NCI-H1436 (cell line): ENCODE results near the gene ATF2.

Experiments
- DNase-seq: peaks from one replicate; lab custom pipeline; 2025; lab: John Stamatoyannopoulos, UW

ATF2 gene

GRCh38 chr2:175167792-175168563, at the start of gene ATF2:
ATF2 (minus strand) TSS chr2:175168203; CDS start chr2:175136443, 31,760 bp downstream.
- DNase-seq: peak; percentile 99

DNA sequence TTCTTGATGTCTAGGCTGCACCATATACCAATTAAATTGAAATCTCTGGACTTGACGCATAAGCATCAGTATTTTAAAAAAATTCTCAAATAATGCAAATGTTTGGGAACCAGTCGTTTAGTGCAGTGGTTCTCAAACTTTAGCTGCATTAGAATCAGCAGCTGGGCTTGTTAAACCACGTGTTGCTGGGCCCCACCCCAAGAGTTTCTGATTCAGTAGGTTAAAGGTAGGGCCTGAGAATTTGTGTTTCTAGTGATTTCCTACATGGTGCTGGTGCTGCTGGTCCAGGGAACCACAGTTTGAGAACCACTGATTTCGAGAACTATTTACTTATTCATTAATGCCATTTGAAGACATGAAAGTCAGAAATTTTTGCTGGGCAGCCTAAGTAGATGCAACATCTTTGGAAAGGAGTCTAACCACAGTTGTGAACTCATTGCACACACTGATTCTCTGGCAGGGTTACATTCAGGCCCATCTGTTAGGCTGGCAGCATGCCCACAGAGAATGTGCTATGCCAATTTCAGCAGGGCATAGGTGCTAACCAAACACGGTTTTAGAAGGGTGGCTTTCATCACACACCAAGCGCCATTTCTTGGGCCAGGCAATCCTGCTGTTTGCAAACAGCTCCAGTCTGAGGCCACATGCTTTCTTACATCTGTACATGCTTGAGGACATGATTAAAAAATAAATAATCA, 39.9 kb upstream of the ATF2 start:
- no peak for DNase-seq

DNA sequence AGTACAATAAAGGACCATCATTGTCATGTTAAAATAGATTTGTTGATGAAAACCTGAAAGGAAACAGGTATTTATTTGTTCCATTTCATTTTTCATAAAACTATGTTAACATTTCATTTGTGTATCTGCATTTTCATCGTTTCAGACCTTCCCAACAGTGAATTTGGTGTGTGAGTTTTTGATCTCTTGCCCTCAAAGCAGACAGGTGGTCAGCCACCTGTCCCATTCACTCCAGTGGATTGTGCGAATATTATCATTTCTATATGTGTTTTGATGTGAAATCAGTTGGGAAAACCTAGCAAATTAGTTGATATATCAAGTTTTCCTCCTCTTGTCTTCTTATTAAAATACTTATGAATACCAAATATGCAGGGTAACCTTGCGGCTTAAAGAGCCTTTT, 38.9 kb upstream of the ATF2 start:
- DNase-seq: no peak

DNA sequence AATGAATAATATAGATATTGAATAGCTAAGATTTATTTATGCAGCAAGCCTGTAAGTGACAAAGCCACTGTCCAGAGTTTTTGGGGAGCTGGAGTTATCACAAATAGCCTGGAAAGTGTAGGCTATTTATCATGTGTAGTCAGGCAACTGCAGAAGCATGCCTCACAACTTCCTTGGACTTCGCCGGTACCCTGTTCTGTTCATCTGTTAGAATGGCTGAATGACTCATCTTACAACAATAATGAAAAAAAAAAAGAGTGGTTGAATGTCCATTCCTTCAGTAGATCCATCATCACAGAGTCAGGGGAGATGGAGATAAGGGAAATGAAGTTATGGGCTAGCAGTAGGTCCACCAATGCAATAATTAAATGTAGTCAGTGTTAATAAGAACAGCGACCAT, 37.5 kb upstream of the ATF2 start:
- DNase-seq: no peak

- peak; percentile 41 for DNase-seq
These were observed 35.9 kb upstream of the ATF2 start for GRCh38 chr2:175203621-175204496.

DNA sequence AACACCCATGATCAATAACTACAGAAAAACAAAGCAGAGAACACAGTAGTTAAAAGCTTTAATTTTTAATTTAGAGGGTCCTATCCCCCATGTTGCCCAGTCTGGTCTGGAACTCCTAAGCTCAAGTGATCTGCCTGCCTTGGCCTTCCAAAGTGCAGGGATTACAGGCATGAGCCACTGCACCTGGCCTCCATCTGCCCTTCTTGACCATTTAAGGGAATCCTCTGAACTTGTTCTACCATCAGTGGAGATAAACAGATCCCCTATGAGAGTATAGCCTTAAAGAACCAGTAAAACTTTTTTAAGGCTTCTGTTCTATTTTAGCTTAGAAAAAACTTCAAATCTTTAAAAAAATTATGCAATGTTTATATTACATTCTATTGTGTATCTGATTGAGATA, 27.0 kb upstream of the ATF2 start:
- no peak for DNase-seq

GRCh38 chr2:175188761-175189160, 20.8 kb upstream of the ATF2 start:
- DNase-seq: no peak

DNA sequence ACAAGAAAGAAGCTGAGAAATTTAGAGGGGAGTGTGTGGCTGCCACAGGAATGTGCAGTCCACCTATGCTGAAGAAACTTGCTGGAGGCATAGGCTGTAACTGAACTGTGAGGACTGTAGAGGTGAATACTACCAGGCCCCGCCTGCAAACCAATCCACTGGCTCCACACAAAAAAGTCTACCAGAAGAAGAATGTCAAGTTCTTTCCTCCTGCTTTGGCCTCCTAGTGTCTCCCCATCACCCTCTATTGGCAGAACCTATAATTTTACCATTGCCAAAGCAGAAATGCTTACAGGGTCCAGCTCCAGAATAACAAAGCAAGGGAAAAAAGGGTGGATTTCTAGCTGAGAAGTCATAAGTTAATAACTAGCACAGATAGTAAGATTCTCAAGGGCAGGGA, 19.4 kb upstream of the ATF2 start:
- DNase-seq: no peak

GRCh38 chr2:175183674-175184073, 15.7 kb upstream of the ATF2 start:
- DNase-seq: no peak

- no peak for DNase-seq
These were observed 13.9 kb upstream of the ATF2 start for GRCh38 chr2:175181877-175182308.

DNA sequence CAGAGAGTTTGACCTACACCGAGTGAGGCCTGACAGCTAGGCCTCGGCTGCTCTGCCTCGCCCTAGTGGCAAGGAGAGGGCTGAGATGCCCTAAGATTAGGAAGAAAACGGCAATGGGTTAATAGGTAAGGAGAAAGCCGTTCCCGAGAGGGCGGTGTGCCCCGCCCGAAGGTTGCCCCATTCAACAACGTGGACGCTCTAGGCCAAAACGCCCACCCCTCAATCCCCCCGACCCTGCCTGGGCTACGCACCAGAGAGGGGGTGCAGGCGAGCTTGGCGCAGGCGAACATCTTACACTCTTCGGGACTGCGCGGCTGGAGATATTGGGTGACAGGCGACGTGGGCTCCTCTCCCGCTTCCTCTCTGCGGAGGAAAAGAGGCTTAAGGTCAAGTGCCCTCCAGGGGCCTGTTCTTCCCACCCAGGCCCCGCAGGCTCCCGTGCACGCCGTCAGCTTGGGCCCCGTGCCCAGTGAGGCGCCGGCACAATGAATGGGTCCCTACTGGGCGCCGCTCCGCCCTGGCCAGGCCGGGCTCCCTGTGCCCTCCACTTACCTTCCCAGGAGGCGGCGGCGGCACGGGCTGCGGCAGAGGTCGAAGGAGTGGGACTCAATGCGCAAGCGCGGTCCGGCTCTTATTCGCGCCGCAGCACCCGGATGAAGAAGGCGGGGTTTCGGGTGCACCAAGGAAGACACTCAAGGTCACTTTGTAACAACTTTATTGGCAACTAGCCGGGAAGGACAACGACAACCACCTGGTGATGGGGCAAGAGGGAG, 13.3 kb upstream of the ATF2 start, which contains the start of gene ATP5MC3:
TSS of gene ATP5MC3 (minus strand) at position 607 of the 773 bp plus-strand sequence. CDS start at position 290, 317 bp downstream.
- DNase-seq: peak; percentile 96

DNA sequence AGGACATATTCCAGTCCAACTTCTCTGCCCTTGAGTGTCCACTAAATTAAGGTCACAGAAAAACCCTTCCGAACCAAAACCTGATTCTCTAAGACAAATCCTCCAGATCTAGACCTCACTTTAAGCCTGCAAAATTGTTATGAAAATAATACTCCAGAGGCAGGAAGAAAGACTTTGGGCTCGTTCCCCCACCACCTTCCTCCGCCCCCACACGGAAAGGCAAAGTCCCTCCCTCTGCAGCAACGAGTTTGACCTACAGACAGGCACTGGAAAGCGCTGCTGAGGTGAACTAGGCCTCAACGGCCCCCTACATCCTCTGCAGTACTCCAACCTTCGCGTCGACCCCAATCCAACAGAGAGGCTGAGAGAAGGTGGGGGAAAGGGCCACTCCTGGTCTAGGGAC, 12.7 kb upstream of the ATF2 start:
- DNase-seq: no peak

DNA sequence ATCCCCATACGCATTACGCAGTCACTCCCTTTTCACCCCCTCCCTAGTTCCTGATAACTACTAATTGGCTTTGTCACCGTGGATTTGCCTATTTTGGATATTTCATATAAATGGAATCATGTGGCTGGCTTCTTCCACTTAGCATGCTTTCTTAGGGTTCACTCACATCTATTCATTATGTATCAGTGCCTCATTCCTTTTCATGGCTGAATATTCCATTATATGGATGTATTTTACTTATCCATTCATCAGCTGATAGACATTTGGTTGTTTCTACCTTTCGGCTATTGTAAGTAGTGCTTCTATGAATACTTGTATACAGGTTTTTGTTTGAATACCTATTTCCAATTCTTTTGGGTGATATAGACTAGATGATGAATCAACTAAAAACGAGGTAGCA, 8.6 kb upstream of the ATF2 start:
- DNase-seq: no peak

GRCh38 chr2:175175896-175176295, 7.9 kb upstream of the ATF2 start:
- no peak for DNase-seq

GRCh38 chr2:175175320-175175719, 7.3 kb upstream of the ATF2 start:
- DNase-seq: no peak

DNA sequence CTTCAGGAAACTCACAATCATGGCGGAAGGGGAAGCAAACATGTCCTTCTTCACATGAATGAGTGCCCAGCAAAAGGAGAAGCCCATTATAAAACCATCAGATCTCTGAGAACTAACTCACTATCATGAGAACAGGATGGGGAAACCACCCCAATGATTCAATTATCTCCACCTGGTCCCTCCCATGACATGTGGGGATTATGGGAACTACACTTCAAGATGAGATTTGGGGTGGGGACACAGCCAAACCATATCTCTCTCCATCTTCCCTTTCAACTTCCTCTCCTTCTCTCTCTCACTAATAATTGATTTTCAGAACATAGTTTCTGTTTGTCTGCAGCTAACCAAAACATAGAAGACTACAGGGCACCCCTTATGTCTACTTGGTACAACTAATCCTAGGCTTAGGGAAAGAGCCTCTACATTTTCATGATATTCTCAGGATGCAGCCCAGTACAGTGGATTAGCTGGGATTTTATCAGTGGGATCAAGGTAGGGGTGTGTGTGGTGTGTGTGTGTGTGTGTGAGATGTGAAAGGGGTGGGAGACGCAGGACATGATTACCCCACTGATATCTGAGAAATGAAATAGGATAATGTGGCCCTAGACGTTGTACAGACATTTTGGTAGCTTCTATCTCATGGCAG, 2.8 kb upstream of the ATF2 start:
- DNase-seq: no peak

- no peak for DNase-seq
These were observed 1.2 kb upstream of the ATF2 start for GRCh38 chr2:175169191-175169590.

GRCh38 chr2:175168564-175168945, 552 bp upstream of the ATF2 start:
- DNase-seq: no peak

DNA sequence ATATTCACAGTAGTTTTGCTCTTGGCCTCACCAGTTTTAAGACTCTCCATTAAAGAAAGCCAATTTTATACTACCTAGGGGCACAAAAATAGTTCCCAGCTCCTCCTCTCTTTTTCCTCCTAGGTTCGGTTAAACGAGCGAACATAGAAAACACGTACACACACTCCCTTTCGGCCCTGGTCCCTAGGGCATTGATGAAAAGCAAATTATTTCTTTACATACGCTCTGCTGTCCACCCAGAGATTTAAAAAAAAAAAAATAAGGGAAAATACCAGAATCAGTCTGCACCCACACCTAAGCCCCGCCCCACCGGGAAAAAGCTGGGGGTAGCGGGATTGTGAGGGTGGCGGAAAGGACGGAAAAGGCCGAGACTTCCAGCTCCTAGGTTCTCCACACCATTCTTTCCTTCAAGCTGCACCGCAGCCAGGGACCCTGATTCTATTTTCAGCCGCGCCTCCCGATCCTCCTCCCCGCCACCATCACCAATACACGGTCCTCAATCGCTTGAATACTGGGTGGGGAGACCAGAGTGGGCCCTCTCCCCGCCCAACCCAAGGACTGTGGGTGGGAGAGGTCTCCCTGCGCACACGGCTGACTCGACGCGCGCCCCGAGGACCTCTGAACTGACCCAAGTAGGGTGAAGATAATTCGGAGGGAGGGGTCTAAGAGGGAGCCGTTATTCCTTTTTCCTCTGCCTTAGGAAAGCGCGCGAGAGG, 769 bp downstream of the ATF2 start:
- DNase-seq: peak; percentile 47

- DNase-seq: no peak
These were observed 1.7 kb downstream of the ATF2 start for GRCh38 chr2:175166216-175166824.
